GM21526 (cell line): ENCODE data around the gene HSD17B8.

Experiments used
- ATAC-seq: cut with Tn5 transposase; IDR thresholded peaks from one replicate; pipeline ENCODE4 v1.9.1; 2021; ENCODE audit warnings: moderate library complexity; ENCODE audit not compliant: unreplicated experiment, low FRiP score

Gene HSD17B8

GRCh38 chr6:33190504-33191107 lies 13.8 kb upstream of the HSD17B8 start:
- no peak for ATAC-seq

- ATAC-seq, result no peak
Observed at GRCh38 chr6:33191383-33192104, 12.9 kb upstream of the HSD17B8 start.

- no peak for ATAC-seq
Observed at GRCh38 chr6:33192105-33192646, 12.3 kb upstream of the HSD17B8 start, which contains the start of gene COL11A2. TSS of gene COL11A2 (minus strand) at chr6:33192467. CDS start at chr6:33192240, 227 bp downstream.

- ATAC-seq, result no peak
Observed at GRCh38 chr6:33192671-33193602, 11.5 kb upstream of the HSD17B8 start.

GRCh38 chr6:33193619-33194018 lies 10.8 kb upstream of the HSD17B8 start:
- no peak for ATAC-seq

- ATAC-seq, result no peak
Observed at GRCh38 chr6:33194431-33194979, 9.9 kb upstream of the HSD17B8 start.

- no peak for ATAC-seq
Observed at GRCh38 chr6:33195304-33196165, 8.9 kb upstream of the HSD17B8 start.

- no peak for ATAC-seq
Observed at GRCh38 chr6:33197431-33198048, 6.9 kb upstream of the HSD17B8 start.

GRCh38 chr6:33198159-33198852 lies 6.1 kb upstream of the HSD17B8 start:
- no peak for ATAC-seq

- no peak for ATAC-seq
Observed at GRCh38 chr6:33198853-33199436, 5.5 kb upstream of the HSD17B8 start.

GRCh38 chr6:33199687-33200218 lies 4.7 kb upstream of the HSD17B8 start:
- peak; percentile 18 for ATAC-seq

GRCh38 chr6:33200219-33201146 lies 4.0 kb upstream of the HSD17B8 start, which contains the start of the genes RXRB and SLC39A7:
TSS of gene RXRB (minus strand) at chr6:33200665. CDS start at chr6:33200476, 189 bp downstream.
TSS of gene SLC39A7 (plus strand) at chr6:33200867. CDS start at chr6:33201246, 379 bp downstream.
- peak; percentile 53 for ATAC-seq

GRCh38 chr6:33201147-33201545 lies 3.3 kb upstream of the HSD17B8 start:
- ATAC-seq, result no peak

GRCh38 chr6:33201935-33202334 lies 2.5 kb upstream of the HSD17B8 start:
- ATAC-seq, result no peak

GRCh38 chr6:33202799-33203198 lies 1.7 kb upstream of the HSD17B8 start:
- ATAC-seq, result no peak

GRCh38 chr6:33203443-33204164 lies 851 bp upstream of the HSD17B8 start:
- ATAC-seq, result no peak
